Gastroesophageal sphincter (tissue), 4 donors: ENCODE data around the gene CSNK1G2. TPM values are rescaled to one million over a fixed set of nuclear protein-coding genes. Genes with fewer than 3 reads are reported as not detected.
A peak's percentile ranks its signal among the peaks of the same experiment; 100 is the strongest.

ENCODE experiments used
- ATAC-seq: fragments of 150-250 bp; one replicate; pipeline ENCODE4 v1.9.1; 2016; ENCODE audit warnings: mild to moderate bottlenecking, moderate library complexity
- H3K27ac ChIP-seq, 4 donors: fragments of 200-600 bp; sonication (generic) in 3 of 4; 1 replicate in 3 of 4; 2 replicates in 1 of 4; pipeline ENCODE4 v1.5.1; 2016 to 2019
- H3K27me3 ChIP-seq: fragments of 200-600 bp; sonication (generic); one replicate; pipeline ENCODE4 v1.5.1; 2019
- H3K36me3 ChIP-seq, 2 donors: fragments of 200-600 bp; sonication (generic); one replicate each; pipeline ENCODE4 v1.5.1; 2019; ENCODE audit warnings: control low read depth in 1 of 2
- H3K4me1 ChIP-seq, 3 donors: fragments of 200-600 bp; sonication (generic); 1 replicate in 2 of 3; 2 replicates in 1 of 3; pipeline ENCODE4 v1.5.1; 2016 to 2019; ENCODE audit warnings: control low read depth in 2 of 3
- H3K4me3 ChIP-seq, 2 donors: fragments of 200-600 bp; sonication (generic); one replicate each; pipeline ENCODE4 v1.5.1; 2019; ENCODE audit warnings: mild to moderate bottlenecking in 1 of 2, moderate library complexity in 1 of 2
- H3K9me3 ChIP-seq, 3 donors: fragments of 200-600 bp; sonication (generic); one replicate each; pipeline ENCODE4 v1.5.1; 2017 to 2019; ENCODE audit warnings: control low read depth in 2 of 3
- CTCF ChIP-seq, 4 experiments: fragments of 200-600 bp in 2 of 4; fragments of 450-650 bp in 2 of 4; sonication (generic) in 1 of 4; IDR thresholded peaks; one replicate each; pipeline ENCODE4 v1.5.1; 2017 to 2019; ENCODE audit warnings: antibody characterized with exemption in 4 of 4, mild to moderate bottlenecking in 2 of 4, moderate library complexity in 2 of 4
- EP300 ChIP-seq: sonication (generic); formaldehyde crosslinking; IDR thresholded peaks from one replicate; pipeline ENCODE4 v1.6.1; 2017; ENCODE audit warnings: antibody characterized with exemption, mild to moderate bottlenecking
- POLR2A ChIP-seq, 2 donors: fragments of 450-650 bp; IDR thresholded peaks; one replicate each; pipeline ENCODE4 v1.6.1; 2017; ENCODE audit warnings: antibody characterized with exemption in 2 of 2, mild to moderate bottlenecking in 2 of 2, moderate library complexity in 1 of 2
- POLR2AphosphoS5 ChIP-seq: sonication (generic); formaldehyde crosslinking; IDR thresholded peaks from one replicate; pipeline ENCODE4 v1.6.1; 2017; ENCODE audit warnings: antibody characterized with exemption
- WGBS, 2 donors: methylation state at CpG; one replicate each; pipeline ENCODE4 v1.1.5; 2018; ENCODE audit warnings: low coverage in 1 of 2; 5-methylcytosine and 5-hydroxymethylcytosine counted together
- total RNA-seq, 4 donors: library from RNA; depleted of rRNA; stranded (reverse); fragments of >200 nt; gene quantifications; one replicate each; pipeline ENCODE4 v1.1.0, GENCODE V29; 2016

Gene CSNK1G2
- total RNA-seq, 4 donors from 2014 or later: 40.4 to 57.4 (median 46.2) TPM

DNA sequence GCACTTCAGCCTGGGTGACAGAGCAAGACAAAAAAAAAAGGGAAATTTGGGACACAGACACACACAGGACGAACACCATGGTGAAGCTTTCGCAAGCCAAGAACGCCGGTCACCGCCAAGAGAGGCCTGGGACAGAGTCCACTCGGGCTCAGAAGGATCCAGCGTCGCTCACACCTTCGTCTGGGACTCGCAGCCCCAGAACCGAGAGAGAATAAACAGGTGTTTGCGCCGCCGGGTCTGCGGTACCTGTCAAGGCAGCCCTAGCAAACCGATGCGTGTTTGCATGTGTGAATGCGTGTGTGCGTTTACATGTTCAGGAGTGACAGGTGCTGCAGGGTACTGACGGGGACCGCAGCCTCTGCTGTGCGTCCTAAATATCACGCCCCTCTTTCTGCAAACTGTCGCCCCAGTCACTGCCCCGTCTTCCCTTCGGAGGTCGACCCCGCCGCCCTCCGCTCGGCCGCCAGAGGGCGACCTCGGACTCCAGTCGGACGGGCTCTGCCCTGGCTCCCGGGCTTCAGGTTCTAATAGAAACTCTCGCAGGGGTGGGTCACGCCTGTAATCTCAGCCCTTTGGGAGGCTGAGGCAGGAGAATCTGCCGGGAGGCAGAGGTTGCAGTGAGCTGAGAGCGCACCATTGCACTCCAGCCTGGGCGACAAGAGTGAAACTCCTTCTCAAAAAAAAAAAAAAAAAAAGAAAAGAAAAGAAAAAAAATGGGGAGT is 11.8 kb upstream of the CSNK1G2 start:
- no peaks in the 10 kb centered on the region for H3K9me3 ChIP-seq
- 24 to 30% methylated on average over 17 to 22 of the region's 42 CpGs for WGBS, 2 donors
- TF ChIP-seq POLR2AphosphoS5 (no peak), POLR2A (IDR thresholded peaks at IDR 0.05) (no peak), CTCF (IDR thresholded peaks at IDR 0.05) (peak in 3 of 4 experiments; percentile 92 to 95 (median 92)), EP300 (no peak)
- H3K27me3 ChIP-seq: no peaks in the 10 kb centered on the region
- H3K4me3 ChIP-seq: peak overlapping the region in 1 of 2 donors; percentile 41
- no peak overlapping the region for H3K27ac ChIP-seq
- H3K4me1 ChIP-seq: peaks cover 0 to 17% (median 9%) of the 10 kb centered on the region in 3 donors
- peaks cover 0 to 18% of the 10 kb centered on the region in 2 donors for H3K36me3 ChIP-seq
- peak; percentile 87 for ATAC-seq

DNA sequence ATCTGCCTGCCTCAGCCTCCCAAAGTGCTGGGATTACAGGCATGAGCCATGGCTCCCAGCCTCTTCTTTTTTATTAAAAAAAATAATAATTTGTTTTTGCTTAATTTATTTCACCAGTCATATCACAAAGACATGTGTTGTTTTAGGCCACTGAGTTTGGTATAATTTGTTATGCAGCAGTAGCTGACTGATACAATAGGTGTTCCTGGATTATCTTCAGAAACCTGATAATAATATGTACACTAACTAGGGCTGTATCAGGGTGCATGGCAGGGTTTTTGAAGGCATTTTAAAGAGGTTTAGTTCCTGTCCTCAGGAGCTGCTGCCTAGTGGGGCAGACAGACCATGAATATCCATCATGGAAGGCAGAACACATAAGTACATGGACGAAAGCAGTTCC is 9.5 kb upstream of the CSNK1G2 start:
- no peak for ATAC-seq
- Histone ChIP-seq H3K27me3 (no peaks in the 10 kb centered on the region), H3K4me1 (peaks cover 0 to 17% (median 9%) of the 10 kb centered on the region in 3 donors), H3K4me3 (no peak overlapping the region), H3K27ac (no peak overlapping the region), H3K9me3 (no peaks in the 10 kb centered on the region), H3K36me3 (no peaks in the 10 kb centered on the region)
- TF ChIP-seq EP300 (no peak), POLR2A (IDR thresholded peaks at IDR 0.05) (no peak), CTCF (IDR thresholded peaks at IDR 0.05) (no peak), POLR2AphosphoS5 (no peak)
- 71 to 100% methylated on average over 1 of the region's 1 CpG for whole genome bisulfite sequencing, 2 donors

GRCh38 chr19:1932395-1932794 is 8.6 kb upstream of the CSNK1G2 start:
- Histone ChIP-seq H3K4me1 (peaks cover 0 to 17% (median 9%) of the 10 kb centered on the region in 3 donors), H3K36me3 (no peaks in the 10 kb centered on the region), H3K27me3 (no peaks in the 10 kb centered on the region), H3K4me3 (no peak overlapping the region), H3K27ac (no peak overlapping the region), H3K9me3 (no peaks in the 10 kb centered on the region)
- TF ChIP-seq CTCF (IDR thresholded peaks at IDR 0.05) (no peak), POLR2A (IDR thresholded peaks at IDR 0.05) (no peak), POLR2AphosphoS5 (no peak), EP300 (no peak)
- no peak for ATAC-seq
- no CpG with 5 or more reads among the region's 8 CpGs for whole genome bisulfite sequencing, 2 donors

DNA sequence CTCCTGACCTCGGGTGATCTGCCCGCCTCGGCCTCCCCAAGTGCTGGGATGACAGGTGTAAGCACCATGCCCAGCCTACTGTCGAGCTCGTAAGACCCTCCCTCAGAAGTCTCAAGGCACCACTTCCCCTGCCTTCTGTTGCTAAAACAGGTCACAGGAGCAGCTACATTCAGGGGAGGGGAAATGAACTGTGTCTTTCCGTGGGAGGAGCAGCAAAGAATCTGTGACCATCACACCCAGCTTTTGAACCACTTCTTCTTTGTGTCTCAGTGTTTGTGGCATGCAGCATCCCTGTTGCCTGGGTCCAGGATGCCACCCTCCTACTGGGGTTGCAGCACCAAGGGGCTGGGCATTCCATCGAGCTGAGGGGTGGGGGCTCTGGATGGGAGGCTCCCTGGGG is 7.7 kb upstream of the CSNK1G2 start:
- TF ChIP-seq EP300 (no peak), POLR2A (IDR thresholded peaks at IDR 0.05) (no peak), CTCF (IDR thresholded peaks at IDR 0.05) (no peak), POLR2AphosphoS5 (no peak)
- no peak overlapping the region for H3K4me3 ChIP-seq
- H3K36me3 ChIP-seq: no peaks in the 10 kb centered on the region
- H3K9me3 ChIP-seq: no peaks in the 10 kb centered on the region
- H3K27me3 ChIP-seq: no peaks in the 10 kb centered on the region
- no peak overlapping the region for H3K27ac ChIP-seq
- 77 to 83% methylated on average over 1 to 6 of the region's 7 CpGs for WGBS, 2 donors
- peaks cover 0 to 17% (median 9%) of the 10 kb centered on the region in 3 donors for H3K4me1 ChIP-seq
- no peak for ATAC-seq

DNA sequence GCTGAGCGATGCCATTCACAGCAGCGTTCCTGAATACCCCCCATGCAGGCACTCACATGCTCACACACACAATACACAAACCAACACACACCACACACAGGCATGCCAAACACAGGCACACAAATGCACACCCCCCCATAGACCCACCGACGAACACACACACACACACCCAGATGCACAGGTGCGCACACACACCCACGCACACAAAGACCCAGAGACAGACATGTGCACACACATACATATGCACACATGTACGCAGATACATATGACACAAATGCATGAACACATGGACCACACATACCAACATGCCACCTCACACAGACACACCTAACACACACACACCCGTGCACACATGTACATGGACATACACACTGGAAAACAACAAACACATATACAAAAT is 7.0 kb upstream of the CSNK1G2 start:
- no peaks in the 10 kb centered on the region for H3K9me3 ChIP-seq
- no peaks in the 10 kb centered on the region for H3K36me3 ChIP-seq
- TF ChIP-seq EP300 (no peak), POLR2A (IDR thresholded peaks at IDR 0.05) (no peak), CTCF (IDR thresholded peaks at IDR 0.05) (no peak), POLR2AphosphoS5 (no peak)
- no peak overlapping the region for H3K4me3 ChIP-seq
- no peaks in the 10 kb centered on the region for H3K27me3 ChIP-seq
- H3K27ac ChIP-seq: no peak overlapping the region
- peaks cover 0 to 14% (median 9%) of the 10 kb centered on the region in 3 donors for H3K4me1 ChIP-seq
- WGBS, 2 donors: 93% methylated on average over 6 of the region's 8 CpGs; no CpG with 5 or more reads in 1 of the 2 donors
- no peak for ATAC-seq
